Measurements from ENCODE around the gene DMBX1.

Gene DMBX1

DNA sequence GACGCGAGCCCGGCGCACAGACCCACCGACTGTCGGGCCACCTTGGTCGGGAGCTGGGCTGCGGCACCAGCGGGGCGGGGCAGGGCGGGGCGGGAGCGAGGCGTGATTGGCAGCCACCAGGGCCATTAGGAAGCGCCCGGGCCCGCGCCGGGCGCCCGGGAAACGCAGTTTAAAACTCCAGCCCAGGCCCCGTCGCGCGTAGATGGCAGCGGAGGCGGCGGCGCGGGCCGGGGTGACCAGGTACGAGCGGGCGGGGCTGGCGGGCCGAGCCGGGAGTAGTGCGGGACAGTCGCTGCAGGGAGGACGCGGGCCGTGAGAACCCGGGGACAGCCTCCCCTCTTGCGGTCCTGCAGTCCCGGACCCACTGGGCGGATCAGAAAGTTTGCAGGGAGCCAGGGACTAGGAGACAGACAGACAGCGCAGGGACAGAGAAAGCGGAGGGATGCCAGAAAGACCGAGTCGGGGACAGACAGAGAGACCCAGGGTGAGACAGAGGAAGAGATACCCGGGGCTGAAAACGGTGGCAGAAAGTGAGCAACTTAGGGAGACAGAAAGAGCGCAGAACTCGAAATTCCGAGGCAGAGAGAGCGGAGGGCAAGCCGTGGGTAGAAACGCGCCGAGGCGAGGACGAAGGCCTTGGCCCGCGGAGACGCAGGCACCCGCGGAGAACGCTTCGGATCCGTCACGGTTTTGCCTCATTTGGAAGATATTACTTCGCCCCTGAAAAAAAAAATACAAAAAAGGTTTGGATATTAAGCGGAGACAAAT is at the start of gene DMBX1:
DMBX1 (plus strand) TSS at position 199 of the 768 bp plus-strand sequence. CDS start 17,175 bp downstream, outside the sequence.
- peak in 1 of 2 donors; percentile 32 for DNase-seq (ENCODE audit: low read depth in 2 of 2)

DNA sequence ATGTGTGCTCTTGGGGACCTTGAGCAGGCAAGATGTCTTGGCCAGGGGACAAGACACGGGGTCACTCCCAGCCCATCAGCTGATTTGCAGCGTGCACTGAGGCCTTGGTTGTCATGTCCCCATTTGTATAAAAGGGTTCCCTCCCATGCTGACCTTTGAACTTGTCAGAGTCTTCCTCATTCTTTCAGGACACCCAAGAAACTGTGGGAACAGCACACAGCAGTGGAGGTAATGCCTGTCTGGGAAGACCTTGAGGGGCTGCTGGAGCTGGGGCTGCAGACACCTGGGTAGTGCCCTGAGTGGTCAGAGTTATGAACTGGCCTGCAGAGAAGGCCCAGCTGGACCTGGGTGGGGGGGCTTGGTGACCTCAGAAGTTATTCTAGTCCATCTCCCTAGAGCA is 49.2 kb upstream of the DMBX1 start:
- DNase-seq (ENCODE audit: low read depth in 2 of 2) = no peak

DNA sequence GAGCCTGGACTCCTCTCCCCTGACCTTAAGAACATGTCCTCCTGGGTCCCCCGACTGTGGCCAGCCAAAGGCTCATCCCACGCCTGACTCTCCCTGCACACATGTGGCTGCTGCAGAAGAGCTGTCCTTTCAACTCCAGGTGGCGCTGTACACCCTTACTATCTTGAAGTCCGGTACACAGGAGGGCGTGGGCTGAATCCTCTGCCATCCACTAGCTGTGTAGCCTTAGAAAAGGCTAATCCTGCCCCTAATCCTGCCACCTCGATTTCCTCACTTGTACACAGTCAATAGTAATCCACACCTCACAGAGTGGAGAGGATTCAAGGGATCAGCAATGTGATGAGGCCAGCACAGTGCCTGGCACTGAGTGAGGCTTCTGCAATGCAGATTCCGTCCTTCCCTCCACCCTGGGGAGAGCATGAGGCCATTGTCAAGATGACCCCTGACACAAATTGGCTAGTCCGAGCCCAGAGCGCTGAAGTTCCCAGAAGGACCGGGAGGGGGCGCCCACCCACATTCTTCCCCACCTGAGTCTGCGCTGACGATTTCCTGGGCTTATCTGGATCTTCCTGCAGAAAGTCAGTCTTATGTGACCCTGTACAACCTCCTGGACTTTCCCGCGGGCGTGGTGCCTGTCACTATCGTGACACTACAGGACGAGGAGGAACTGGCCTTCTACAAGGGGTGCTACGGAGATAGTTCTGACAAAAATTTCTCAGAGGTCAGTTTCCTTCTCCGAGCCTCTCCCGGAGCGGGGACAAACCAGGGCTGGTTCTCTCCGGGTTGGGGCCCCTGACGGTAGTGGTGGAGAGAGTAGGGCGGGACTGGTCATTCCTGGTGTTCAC is 47.1 kb upstream of the DMBX1 start:
- DNase-seq (ENCODE audit: low read depth in 2 of 2) = peak; percentile 54 to 73

DNA sequence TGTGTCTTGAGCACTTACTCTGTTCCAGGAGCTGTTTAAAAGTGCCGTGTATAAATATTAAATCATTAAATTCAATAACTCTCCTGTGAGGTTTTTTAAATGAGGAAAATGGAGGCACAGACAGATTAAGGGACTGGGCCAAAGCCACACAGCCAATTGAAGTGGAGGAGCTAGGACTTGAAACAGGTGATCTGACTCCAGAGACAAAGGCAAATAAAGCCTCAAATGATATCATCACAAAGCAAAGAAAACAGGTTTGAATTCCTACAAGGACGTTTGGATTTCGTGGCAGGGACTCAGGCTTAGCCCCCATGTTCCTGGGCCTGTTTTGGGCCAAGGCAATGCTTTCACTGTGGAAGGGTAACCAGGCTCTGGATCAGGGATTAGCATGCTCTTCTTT is 45.2 kb upstream of the DMBX1 start:
- no peak for DNase-seq (ENCODE audit: low read depth in 2 of 2)

DNA sequence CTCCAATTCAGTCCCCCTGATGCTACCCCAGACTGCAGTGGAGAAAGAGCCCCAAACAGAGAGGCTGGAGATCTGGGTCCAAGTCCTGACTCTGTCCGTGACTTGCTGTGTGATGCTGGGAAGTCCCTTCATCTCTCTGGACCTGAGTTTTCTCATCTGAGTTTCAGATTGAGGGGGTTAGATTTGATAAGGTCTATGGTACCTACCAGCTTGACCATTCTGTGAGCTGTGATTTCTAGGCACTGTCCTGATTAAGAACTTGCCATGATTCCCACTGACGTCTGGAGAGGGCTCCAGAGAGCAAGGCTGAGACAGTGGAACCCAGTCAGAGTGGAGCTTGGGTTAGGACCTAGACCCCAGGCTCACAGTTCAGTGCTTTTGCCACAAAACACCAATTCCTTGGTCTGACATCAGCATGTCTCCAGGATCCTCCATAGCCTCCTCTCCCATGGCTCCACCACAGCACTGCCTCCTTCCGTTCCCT is 43.8 kb upstream of the DMBX1 start:
- no peak for DNase-seq (ENCODE audit: low read depth in 2 of 2)

DNA sequence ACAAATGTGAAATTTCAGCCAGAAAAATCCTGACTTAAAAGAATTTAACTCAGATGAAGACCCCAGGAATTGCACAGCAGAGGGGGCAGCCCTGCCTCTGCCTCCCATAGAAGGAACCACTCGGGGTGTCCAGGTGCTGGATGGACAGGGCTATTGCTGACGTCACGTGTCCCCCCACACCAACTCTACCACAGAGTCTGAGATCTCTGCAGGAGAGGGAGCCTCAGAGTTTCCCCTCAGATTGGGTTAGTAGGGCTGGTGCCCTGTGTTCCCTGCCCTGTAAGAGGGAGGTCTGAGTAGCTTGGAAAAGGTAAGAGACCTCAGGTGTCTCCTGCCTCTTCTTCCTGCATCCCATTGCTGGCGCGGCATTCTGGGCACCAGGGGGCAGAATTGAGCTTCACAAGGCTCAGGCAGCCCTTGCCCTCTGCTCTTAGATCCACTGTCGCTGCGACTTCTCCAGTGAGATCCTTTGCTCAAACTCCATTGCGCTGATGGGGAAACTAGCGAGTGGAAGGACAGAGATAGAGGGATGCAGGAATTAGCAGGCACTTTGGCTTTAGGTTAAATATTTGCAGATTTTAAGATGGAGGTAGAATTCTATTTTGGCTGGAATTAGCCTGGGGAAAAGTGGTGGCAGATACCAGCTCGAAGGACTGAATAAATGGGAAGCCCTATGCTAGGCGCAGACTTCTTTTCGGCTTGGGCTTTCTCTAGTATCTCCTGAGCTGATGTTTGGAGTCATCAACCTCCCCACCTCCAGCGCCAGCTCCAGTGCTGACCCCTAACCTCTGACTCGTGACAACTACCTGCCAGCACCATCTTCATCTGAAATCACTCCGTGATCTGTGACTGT is 42.8 kb upstream of the DMBX1 start:
- peak; percentile 70 to 74 for DNase-seq (ENCODE audit: low read depth in 2 of 2)

DNA sequence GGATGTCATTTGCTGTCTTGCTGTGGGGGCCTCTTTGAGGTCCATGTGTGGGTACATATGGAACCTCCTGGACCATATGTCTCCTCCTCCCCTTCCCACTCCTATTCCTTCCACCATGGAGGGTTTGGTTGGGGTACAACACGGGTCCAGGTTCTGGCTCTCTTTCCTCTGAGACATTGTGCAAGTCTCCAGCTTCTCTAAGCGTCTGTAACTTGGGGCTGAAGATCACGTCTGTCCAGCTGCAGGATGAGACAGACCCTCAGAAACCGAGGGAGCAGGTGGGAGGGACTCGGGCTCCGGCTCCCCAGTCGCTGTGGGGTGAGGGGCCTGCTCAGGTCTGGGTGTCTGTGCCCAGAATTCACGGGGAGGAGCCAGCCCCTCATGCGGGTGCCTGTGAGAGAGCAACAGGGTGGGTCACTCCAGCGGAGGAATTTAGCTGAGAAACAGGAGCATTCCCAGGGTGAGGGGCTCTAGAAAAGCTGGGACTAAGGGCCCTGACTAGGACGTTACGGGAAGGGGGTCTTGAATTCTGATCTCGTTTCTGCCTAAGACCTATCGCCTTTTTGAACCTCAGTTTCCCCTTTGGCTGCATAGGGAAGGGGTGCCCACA is 42.0 kb upstream of the DMBX1 start:
- no peak for DNase-seq (ENCODE audit: low read depth in 2 of 2)

DNA sequence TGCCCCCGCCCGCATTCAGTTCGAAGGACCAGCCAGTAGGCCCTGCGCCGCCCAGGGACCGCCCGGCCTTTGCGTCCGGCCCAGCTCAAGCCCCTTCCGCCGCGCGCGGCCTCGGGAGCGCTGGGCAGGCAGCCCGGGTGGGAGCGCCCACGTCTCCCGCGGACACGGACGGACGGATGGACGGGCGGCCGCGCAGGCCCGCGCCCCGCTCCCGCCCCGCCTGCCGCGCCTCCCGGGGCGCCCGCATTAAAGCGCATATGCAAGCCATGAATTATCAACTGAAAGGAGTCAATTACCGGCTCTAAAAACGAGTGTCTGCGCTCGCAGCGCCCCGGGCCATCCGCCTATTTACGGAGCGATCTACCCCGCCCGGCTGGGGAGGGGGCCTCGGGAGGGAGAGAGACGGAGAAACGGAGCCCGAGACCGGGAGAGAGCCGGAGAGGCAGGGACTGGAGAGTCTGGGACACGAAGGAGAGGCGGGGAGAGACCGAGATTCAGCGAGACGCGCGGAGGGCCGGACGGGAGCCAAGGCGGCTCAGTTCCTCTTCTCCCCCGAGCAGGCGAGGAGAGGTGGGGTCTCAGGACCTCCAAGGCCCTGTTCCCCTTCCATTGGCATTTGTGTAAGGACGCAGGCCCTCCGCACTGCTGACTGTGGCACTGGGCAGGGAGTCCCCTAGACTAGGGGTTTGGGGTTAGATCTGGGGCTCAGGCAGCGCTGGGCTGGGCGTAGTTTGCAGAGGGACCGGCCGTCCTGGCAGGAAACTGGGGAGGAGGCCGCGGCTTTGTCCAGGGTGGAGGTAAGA is 41.3 kb upstream of the DMBX1 start:
- DNase-seq (ENCODE audit: low read depth in 2 of 2) = no peak

DNA sequence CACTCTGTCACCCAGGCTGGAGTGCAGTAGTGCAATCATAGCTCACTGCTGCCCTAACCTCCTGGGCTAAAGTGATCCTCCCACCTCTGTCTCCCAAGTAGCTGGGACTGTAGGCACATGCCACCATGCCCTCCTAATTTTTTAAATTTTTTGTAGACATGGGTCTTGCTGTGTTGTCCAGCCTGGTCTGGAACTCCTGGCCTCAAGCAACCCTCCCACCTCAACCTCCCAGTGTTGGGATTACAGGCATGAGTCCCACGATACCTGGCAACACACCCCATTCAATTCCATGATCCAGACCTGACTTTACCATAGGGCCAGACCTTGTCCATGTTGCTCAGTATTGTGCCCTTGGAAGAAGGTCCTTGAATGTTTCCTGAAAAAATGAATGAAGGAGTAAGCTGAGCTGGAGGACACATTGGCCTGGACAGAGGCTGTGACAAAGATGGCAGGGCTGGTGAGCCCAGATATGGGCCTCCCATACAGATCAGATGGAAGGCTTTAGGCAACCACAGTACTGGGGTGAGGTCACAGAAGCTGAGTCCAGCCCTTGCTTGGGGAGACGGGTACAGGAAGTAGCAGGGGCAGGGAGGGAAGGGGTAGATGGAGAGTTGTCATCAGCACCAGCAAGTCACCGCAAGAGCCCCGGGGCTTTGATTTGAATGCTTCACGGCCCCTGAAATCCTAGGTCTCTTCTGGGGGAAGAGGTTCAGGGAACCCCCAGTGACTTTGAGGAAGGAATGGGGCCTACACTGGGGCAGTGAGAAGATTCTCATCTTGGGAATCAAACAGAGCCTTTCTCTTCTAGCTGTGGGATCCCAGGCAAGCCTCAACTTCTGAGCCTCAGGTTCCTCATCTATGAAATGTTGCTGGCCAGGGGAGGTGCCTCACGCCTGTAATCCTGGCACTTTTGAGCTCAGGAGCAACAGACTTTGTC is 40.1 kb upstream of the DMBX1 start:
- DNase-seq (ENCODE audit: low read depth in 2 of 2) = no peak

DNA sequence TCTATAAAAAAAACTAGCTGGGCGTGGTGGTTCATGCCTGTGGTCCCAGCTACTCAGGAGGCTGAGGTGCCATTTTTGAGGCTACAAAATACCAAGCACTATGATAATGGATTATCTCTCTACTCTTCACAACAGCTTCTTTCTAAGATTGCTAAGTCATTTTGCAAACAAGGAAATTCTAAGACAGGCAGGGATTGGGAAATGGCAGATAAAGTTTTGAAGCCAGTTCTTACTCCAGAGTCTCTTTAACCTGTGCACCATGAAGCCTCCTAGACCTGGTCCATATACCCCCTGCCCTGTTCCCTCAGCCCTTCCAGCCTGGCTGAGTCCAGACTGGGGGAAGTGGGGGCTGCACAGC is 39.5 kb upstream of the DMBX1 start:
- no peak for DNase-seq (ENCODE audit: low read depth in 2 of 2)

DNA sequence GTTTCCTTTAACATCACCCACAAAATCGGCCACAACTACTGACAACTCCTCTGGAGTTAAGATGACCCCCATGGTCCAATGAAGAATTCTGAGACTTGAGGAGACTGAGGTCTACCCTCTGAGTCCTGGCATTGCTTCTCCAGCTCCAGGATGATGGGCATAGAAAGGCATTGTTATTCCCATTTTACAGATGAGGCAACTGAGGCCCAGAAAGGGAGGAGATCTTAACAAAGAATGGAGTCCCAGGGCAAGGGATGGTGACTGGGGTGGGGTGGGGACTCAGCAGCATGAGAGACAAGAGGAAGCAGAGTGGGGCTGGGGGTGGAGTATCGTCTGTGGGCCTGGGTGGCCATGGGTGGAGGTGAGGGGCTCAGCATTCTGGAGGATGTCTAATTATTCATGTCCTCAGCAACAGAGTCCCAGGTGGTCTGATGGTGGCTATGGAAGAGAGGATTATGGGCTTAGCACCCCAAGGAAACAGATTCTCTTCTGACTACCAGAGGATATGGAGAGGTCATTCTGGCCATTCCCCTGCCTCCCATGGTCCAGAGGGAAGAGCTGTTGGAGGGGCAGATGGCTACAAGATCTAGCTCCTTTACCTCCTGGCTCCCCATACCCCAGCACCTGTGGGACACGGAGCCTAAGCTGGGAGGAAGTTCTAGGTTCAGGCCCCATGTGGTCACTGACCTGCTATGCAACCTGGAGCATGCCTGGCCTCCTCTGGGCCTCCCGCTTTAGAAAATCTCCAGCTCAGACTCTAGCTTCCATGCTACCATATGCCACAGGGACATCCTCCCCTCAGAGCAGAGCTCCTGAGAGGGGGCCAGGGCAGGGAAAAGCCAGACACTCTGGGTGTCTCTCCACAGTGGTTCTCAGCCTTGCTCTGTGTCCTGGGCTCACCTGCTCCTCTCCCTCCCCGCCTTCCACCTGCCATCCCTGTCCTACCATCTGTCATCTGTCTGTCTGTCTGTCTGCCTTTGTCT is 37.4 kb upstream of the DMBX1 start:
- no peak for DNase-seq (ENCODE audit: low read depth in 2 of 2)

DNA sequence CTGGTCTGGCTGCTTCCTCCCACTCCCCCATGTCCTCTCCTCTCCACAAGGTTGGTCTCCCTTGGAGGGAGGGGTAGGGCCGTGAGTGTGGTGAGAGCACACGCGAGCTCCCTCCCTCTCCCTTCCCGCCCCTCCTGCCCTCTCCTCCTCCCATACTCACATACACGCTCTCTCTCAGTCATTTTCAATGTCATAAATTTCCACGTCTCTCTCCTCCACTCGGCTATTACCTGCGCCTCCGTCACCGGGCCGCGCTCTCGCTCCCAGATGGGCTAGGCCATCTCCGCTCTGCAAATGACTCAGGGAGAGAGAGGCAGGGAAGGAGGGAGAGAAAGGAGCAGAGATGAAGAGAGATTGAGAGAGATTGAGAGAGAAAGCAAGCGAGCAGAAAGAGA is 36.7 kb upstream of the DMBX1 start:
- no peak for DNase-seq (ENCODE audit: low read depth in 2 of 2)

DNA sequence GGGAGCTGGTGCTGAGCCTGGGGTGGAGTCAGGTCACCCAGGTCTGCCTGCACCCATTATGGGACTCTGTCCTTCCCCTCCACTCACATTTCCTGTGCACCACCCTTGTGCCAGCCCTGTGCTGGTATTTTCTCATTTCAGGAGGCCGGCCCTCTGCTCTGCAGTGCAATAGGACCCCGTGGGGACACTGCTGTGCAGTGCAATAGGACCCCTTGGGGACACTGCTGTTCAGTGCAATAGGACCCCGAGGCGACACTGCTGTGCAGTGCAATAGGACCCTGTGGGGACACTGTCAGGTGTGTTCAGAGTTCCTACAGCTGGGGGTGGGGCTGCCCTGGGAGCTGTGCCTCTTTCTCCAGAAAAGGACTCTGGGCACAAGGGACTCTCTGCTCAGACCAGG is 36.2 kb upstream of the DMBX1 start:
- DNase-seq (ENCODE audit: low read depth in 2 of 2) = no peak

DNA sequence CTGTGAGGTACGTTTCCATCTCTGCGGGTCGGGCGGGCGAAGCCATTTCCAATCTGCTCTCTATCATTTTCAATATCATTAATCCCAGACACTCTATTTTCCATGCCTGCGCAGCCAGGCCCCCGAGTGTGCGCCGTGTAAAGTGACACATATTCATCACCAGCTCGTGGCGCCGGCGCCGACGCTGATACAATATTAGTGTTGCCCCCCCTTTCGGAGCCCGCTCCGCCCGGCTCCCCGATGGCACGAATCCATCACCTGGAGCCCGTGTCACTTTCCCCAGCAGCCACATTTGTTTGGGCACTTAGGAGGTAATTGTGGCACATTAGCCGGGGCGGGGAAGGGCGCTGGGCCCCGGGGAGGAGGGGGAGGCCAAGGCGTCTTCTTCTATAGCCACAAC is 33.7 kb upstream of the DMBX1 start:
- no peak for DNase-seq (ENCODE audit: low read depth in 2 of 2)

DNA sequence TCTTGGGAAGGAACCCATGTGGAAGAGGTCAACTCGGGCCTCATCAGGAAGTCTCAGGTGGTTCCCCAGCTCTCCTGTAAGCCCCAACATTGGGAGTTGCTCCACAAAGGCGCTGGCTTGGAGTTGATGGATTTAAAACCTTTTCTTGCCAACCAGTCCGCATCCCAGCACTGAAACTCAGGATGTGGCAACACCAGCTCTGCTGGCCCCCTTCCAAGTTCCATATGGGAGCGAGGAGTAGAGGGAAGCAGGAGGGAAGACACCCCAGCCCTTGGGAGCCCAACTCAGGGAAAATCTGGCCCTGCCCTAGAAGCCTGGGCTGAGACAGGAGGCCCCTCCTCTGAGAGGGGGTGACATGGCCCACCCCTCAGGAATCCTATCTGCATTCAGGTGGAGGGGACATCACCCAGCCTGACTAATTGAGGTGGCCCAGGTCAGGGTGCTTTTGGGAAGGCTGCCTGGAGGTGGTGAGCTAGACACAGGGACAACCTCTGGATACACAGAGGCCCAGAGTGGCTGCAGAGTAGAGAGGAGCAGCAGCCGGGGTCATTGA is 33.1 kb upstream of the DMBX1 start:
- no peak for DNase-seq (ENCODE audit: low read depth in 2 of 2)

DNA sequence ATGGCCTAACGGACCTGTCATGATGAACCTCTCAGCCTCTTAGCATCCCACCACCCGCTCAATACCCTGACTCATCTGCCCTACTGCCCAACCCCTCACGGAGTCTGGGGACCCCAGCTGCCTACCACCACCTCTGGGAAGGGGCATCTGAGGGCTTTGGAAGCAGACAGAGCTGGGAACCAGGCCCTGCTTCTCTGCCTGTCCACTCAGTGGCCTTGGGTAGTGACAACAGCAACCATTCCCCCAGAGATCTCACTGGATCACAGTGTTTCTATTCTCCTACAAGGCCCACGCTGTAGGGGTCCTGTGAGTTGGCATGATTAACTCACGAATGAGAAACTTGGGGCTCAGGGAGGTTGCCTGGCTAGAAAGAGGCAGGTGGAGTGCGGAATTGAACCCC is 32.5 kb upstream of the DMBX1 start:
- no peak for DNase-seq (ENCODE audit: low read depth in 2 of 2)

DNA sequence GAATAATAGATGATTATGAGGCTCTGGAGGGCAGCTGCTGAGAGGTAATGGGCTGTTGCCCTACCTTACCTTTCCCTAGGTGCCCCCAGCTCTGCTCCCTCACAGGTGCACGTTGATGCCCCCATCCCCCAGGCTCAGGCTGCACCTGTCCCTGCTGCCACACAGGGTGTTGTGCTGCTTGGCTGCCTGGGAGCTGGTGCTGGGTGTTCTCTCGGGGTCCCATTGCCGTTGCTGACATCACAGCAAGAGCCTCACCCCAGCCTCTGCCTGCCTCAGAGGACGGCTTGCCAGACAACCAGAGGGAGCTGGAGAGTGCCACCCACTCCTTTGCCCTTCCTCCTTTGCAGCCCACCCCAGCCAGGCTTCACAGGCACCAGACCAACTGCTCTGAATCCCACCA is 31.4 kb upstream of the DMBX1 start:
- no peak for DNase-seq (ENCODE audit: low read depth in 2 of 2)

DNA sequence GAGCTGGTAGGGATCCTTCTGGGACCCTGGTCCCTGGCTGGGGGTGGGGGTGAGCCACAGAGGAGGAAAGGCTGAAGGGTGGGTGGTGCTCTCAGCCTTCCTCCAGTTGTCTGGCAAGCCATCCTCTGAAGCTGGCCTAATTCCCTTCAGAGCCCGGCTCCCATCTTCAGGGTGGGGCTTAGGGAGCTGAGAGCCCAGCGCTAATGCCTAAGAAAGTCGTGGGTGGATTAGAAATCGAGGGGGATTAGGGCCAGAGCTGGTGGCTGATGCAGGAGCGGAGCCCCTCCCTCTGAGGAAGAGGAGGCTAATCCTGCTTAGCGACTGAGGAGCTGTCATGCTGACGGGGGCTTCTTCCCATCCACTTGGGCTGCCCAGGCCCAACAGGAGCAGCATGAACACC is 30.8 kb upstream of the DMBX1 start:
- DNase-seq (ENCODE audit: low read depth in 2 of 2) = no peak
